ENCODE data around the gene SLC6A20.

GRCh38 chr3:45765266-45765851 is 31.0 kb downstream of the SLC6A20 start:
- TF ChIP-seq CTCF (IDR thresholded peaks at IDR 0.05), result no peak
- TF ChIP-seq POLR2A (IDR thresholded peaks at IDR 0.05), result no peak
